Fibroblast of lung (primary cell): ENCODE results near the gene KCNIP1.

ENCODE experiments used
- CTCF ChIP-seq, 2 donors: IDR thresholded peaks in 1 of 2; conservative IDR thresholded peaks in 1 of 2; 1 replicate in 1 of 2; 2 replicates in 1 of 2; pipeline ENCODE4 v1.5.1; 2011 to 2012; ENCODE audit warnings: low read length in 2 of 2, control low read depth in 1 of 2, inconsistent platforms in 1 of 2, low read depth in 1 of 2, mild to moderate bottlenecking in 1 of 2
- EZH2 ChIP-seq: IDR thresholded peaks from 2 replicates; pipeline ENCODE4 v1.5.1; 2012; ENCODE audit warnings: low read length, control low read depth, mild to moderate bottlenecking; ENCODE audit errors: missing control alignments

DNA sequence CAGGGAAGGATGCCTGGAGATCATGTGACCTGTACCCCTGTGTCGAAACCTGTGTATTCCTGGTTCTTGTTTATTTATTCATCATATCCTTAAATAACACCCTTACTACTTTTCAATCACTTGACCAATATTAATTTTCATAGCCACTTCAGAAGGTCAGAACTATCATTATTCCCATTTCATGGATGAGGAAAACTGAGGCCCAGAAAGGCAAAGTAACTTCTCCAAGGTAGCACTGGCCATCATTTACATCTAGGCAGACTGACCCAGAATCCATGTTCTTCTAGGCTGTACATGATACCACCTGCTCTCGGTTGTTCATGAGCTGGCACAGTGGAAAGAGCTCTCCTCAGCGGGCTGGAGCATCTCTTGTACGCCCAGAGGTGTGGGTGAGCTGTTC is 49.4 kb downstream of the KCNIP1 start:
- TF ChIP-seq CTCF (conservative IDR thresholded peaks at IDR 0.05 in 1 of 2, IDR thresholded peaks at IDR 0.05 in 1 of 2; ENCODE audit: low read depth in 1 of 2, low read length in 2 of 2) (no peak), EZH2 (no peak)
